Astrocyte of the cerebellum (primary cell): Measurements from ENCODE around the gene TPBG.
"Not testable (repeated sequence)": the region's sequence is repeated elsewhere in the genome, so short reads cannot be mapped to it uniquely, and the experiment has no call there.

Experiments used
- DNase-seq: peaks from one replicate; pipeline ENCODE4 v3.0.0-alpha.2; 2011; ENCODE audit warnings: low read depth
- H3K4me3 ChIP-seq: 2 replicates; pipeline ENCODE4 v1.5.1; 2011; ENCODE audit warnings: mild to moderate bottlenecking, low read depth, low read length, moderate library complexity
- CTCF ChIP-seq: IDR thresholded peaks from 2 replicates; pipeline ENCODE4 v1.5.1; 2012; ENCODE audit warnings: low read length, low read depth, moderate library complexity, mild to moderate bottlenecking; ENCODE audit errors: missing control alignments
- in situ Hi-C: cut with HindIII; loops from 2 replicates; pipeline ENCODE4 v1.10.0; 2017; ENCODE audit warnings: low sequenced_read_pairs

The TPBG gene

DNA sequence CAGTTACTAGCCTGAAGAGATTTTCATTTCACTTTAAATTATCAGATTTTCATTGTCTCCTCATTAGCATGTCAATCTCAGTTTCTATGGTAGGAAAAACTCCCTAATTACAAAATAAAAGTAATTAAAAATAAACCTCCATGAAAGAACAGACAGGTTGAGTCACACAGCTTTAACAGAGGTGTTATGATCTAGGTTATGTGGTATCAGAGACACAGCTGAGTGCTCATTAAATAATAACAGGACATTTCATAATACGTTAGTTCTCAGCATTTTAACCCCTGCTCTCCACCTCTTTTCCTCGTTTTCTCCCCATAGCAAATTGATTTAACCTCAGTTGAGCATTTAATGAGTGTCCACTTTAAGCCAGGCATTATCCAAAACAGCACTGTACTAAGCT, 21.9 kb downstream of the TPBG start:
- DNase-seq: no peak
- TF ChIP-seq CTCF: no peak
- in situ Hi-C loops: no loop called here
- no peak overlapping the region for H3K4me3 ChIP-seq

- no peak for TF ChIP-seq CTCF
- no peak overlapping the region for H3K4me3 ChIP-seq
- in situ Hi-C loops: no loop called here
- DNase-seq: no peak
Observed at GRCh38 chr6:82385961-82386360, 22.3 kb downstream of the TPBG start.

DNA sequence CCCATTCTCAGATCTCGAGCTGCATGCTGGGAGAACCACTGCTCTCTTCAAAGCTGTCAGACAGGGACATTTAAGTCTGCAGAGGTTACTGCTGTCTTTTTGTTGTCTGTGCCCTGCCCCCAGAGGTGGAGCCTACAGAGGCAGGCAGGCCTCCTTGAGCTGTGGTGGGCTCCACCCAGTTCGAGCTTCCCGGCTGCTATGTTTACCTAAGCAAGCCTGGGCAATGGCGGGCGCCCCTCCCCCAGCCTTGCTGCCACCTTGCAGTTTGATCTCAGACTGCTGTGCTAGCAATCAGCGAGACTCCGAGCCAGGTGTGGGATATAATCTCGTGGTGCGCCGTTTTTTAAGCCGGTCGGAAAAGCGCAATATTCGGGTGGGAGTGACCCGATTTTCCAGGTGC, 31.2 kb downstream of the TPBG start:
- H3K4me3 ChIP-seq, DNase-seq, in situ Hi-C loops: not testable (repeated sequence)

- in situ Hi-C loops: no loop called here
- peak; percentile 95 for DNase-seq
- H3K4me3 ChIP-seq: no peak overlapping the region
- no peak for TF ChIP-seq CTCF
Observed at GRCh38 chr6:82396964-82397751, 33.5 kb downstream of the TPBG start.

- TF ChIP-seq CTCF: no peak
- DNase-seq: peak; percentile 48
- in situ Hi-C loops: no loop called here
- no peak overlapping the region for H3K4me3 ChIP-seq
Observed at GRCh38 chr6:82397962-82398692, 34.5 kb downstream of the TPBG start.

GRCh38 chr6:82408952-82409431, 45.4 kb downstream of the TPBG start:
- DNase-seq: no peak
- no peak for TF ChIP-seq CTCF
- H3K4me3 ChIP-seq: no peak overlapping the region
- in situ Hi-C loops: no loop called here

DNA sequence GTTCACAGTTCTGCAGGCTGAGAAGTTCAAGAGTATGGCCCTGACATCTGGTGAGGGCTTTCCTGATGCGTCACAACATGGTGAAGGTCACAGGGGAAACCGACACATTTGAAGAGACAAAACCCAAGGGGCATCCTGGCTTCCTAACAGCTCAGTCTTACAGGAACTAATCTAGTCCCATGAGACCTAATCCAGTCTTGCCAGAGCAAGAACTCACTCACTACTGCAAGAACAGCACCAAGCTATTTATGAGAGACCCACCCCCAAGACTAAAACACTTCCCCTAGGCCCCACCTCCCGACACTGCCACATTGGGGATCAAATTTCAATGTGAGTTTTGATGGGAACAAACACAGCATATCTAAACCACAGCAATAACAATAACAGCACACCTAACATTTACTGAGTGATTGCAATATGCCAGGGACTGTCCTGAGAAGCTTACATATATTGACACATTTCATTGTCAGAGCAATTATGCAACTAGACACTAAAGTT, 46.6 kb downstream of the TPBG start:
- H3K4me3 ChIP-seq: no peak overlapping the region
- TF ChIP-seq CTCF: no peak
- DNase-seq: no peak
- in situ Hi-C loops: no loop called here
